Measurements from ENCODE around the gene VDR.

Gene VDR

DNA sequence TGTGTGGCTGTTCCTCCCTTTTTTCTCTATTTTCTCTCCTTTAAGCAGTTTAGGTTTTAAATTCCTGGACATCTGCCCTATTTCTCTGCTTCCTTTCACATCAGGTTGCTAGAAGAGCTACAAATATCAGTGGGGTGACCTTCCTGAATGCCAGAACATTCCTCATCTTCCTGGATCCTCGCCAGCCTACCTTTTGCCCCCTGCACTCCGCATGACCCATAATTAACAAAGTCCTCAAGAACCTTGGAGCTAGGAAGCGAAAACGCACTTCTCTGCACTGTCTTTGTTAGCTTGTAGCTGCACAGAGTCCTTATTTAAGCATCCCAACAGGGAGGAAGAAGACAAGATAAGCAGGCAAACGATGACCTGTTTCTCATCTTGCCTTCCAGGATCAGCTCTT, 30.5 kb downstream of the VDR start:
- Mint-ChIP-seq H3K9me3 (no peaks in the 10 kb centered on the region), H3K27ac (peak overlapping the region in 1 of 3 experiments; percentile 13), H3K4me3 (no peak overlapping the region), H3K36me3 (ENCODE audit: low read depth) (no peaks in the 10 kb centered on the region), H3K4me1 (peaks cover 25% of the 10 kb centered on the region), H3K27me3 (ENCODE audit: low read depth) (peaks cover 10% of the 10 kb centered on the region)
- TF ChIP-seq CTCF (IDR thresholded peaks at IDR 0.05; ENCODE audit: unreplicated experiment in 3 of 3): no peak

DNA sequence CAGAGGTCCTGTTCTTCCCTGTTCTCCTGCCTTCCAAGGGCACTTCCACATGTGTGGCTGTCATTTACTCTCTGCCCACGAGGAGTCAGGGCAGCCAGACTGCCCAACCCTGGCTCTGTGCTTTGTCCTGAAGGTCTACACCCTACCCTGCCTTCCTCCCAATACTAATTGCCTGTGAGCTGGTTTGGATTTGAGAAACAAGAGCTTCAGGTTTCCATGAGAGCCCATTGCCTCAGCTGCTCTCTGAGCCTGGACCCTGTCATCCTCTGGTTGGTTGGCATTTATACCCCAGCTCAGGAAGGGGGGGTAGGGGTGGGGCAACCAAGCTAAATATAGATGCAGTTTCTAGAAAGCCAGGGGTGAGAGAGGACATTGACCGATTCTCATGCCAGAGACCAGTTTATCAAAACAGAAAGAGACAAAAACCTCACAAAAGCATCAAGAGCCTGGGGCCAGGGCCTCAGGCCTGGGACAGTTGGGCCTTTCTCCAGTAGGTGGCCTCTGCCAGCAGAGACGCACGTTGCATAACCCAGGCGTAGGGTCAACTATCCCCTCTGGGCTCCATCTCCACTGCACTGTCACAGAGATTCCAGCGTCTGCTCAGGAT, 34.5 kb downstream of the VDR start:
- Mint-ChIP-seq H3K27me3 (ENCODE audit: low read depth) (peaks cover 10% of the 10 kb centered on the region), H3K27ac (no peak overlapping the region), H3K36me3 (ENCODE audit: low read depth) (no peaks in the 10 kb centered on the region), H3K9me3 (no peaks in the 10 kb centered on the region), H3K4me1 (peaks cover 25% of the 10 kb centered on the region), H3K4me3 (no peak overlapping the region)
- peak; percentile 23 to 50 (median 31) for TF ChIP-seq CTCF (IDR thresholded peaks at IDR 0.05; ENCODE audit: unreplicated experiment in 3 of 3)

- Mint-ChIP-seq H3K9me3 (no peaks in the 10 kb centered on the region), H3K4me1 (peaks cover 13% of the 10 kb centered on the region), H3K4me3 (no peak overlapping the region), H3K36me3 (ENCODE audit: low read depth) (no peaks in the 10 kb centered on the region), H3K27ac (no peak overlapping the region), H3K27me3 (ENCODE audit: low read depth) (peaks cover 9% of the 10 kb centered on the region)
- TF ChIP-seq CTCF (IDR thresholded peaks at IDR 0.05; ENCODE audit: unreplicated experiment in 3 of 3): no peak
Measured at GRCh38 chr12:47868552-47869031, 36.2 kb downstream of the VDR start.

- peaks cover 6% of the 10 kb centered on the region for H3K27me3 Mint-ChIP-seq (ENCODE audit: low read depth)
- H3K9me3 Mint-ChIP-seq: no peaks in the 10 kb centered on the region
- no peaks in the 10 kb centered on the region for H3K36me3 Mint-ChIP-seq (ENCODE audit: low read depth)
- no peak overlapping the region for H3K4me3 Mint-ChIP-seq
- peaks cover 13% of the 10 kb centered on the region for H3K4me1 Mint-ChIP-seq
- no peak overlapping the region for H3K27ac Mint-ChIP-seq
- no peak for TF ChIP-seq CTCF (IDR thresholded peaks at IDR 0.05; ENCODE audit: unreplicated experiment in 3 of 3)
Measured at GRCh38 chr12:47868041-47868440, 36.8 kb downstream of the VDR start.

GRCh38 chr12:47867495-47867941, 37.3 kb downstream of the VDR start:
- Mint-ChIP-seq H3K9me3 (no peaks in the 10 kb centered on the region), H3K4me1 (peaks cover 13% of the 10 kb centered on the region)
- no peak for TF ChIP-seq CTCF (IDR thresholded peaks at IDR 0.05; ENCODE audit: unreplicated experiment in 3 of 3)

DNA sequence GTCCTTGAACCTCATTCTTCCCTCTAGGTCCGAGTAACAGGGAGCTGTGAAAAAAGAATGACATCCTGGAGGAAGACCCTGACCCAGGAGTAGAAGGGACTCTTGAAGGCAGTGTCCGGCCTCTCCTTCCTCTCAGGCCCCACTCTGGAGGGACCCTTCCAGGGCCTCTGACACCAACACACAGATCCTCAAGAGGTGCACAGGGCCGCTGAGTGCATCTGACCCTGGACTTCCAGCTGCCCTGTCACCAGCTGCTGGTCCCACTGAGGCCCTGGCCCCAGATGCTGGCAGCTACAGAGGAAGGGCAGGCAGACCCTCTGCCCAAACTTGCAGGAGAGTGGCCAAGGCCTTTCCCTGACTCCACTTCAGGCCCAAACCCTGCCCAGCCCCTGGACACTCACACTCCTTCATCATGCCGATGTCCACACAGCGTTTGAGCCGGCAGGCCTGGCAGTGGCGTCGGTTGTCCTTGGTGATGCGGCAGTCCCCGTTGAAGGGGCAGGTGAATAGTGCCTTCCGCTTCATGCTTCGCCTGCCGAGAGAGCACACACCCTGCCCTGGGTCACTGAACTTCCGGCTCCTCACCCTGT, 40.1 kb downstream of the VDR start:
- H3K4me3 Mint-ChIP-seq: no peak overlapping the region
- H3K27ac Mint-ChIP-seq: no peak overlapping the region
- H3K9me3 Mint-ChIP-seq: no peaks in the 10 kb centered on the region
- peaks cover 3% of the 10 kb centered on the region for H3K27me3 Mint-ChIP-seq (ENCODE audit: low read depth)
- no peaks in the 10 kb centered on the region for H3K36me3 Mint-ChIP-seq (ENCODE audit: low read depth)
- H3K4me1 Mint-ChIP-seq: no peaks in the 10 kb centered on the region
- TF ChIP-seq CTCF (IDR thresholded peaks at IDR 0.05; ENCODE audit: unreplicated experiment in 3 of 3): no peak

More at GRCh38 chr12:47867495-47867941, 37.3 kb downstream of the VDR start:
- Mint-ChIP-seq H3K4me3 (no peak overlapping the region), H3K36me3 (ENCODE audit: low read depth) (no peaks in the 10 kb centered on the region), H3K27me3 (ENCODE audit: low read depth) (peaks cover 6% of the 10 kb centered on the region), H3K27ac (no peak overlapping the region)
